Mammary epithelial cell (primary cell): ENCODE results near the gene DRC1.

Experiments used
- CTCF ChIP-seq, 2 donors: IDR thresholded peaks in 1 of 2; conservative IDR thresholded peaks in 1 of 2; 2 replicates each; pipeline ENCODE4 v1.5.1; 2011 to 2012; ENCODE audit warnings: inconsistent platforms in 2 of 2, low read length in 2 of 2, mild to moderate bottlenecking in 2 of 2, control low read depth in 1 of 2, low read depth in 1 of 2; ENCODE audit not compliant: insufficient read depth in 1 of 2; ENCODE audit errors: extremely low read depth in 1 of 2
- EZH2 ChIP-seq: IDR thresholded peaks from 2 replicates; pipeline ENCODE4 v1.6.1; 2012; ENCODE audit warnings: low read length, inconsistent platforms, borderline replicate concordance

- no peak for TF ChIP-seq CTCF (conservative IDR thresholded peaks at IDR 0.05 in 1 of 2, IDR thresholded peaks at IDR 0.05 in 1 of 2; ENCODE audit: extremely low read depth in 1 of 2, insufficient read depth in 1 of 2, low read depth in 1 of 2, low read length in 2 of 2)
- no peak for TF ChIP-seq EZH2
These were observed 41.0 kb downstream of the DRC1 start for GRCh38 chr2:26442707-26443106.
